Lower leg skin (tissue), 4 donors: ENCODE measurements around the gene POLR2L. TPM values are rescaled to one million over a fixed set of nuclear protein-coding genes. Genes with fewer than 3 reads are reported as not detected.

Source experiments
- DNase-seq, 2 donors: peaks; one replicate each; pipeline ENCODE4 v3.0.0-alpha.2; 2019; ENCODE audit warnings: low spot score in 2 of 2
- H3K4me3 ChIP-seq: fragments of 200-600 bp; sonication (generic); 2 replicates; pipeline ENCODE4 v1.5.1; 2017; ENCODE audit warnings: mild to moderate bottlenecking, low read depth; ENCODE audit not compliant: poor library complexity, severe bottlenecking
- POLR2A ChIP-seq, 2 donors: fragments of 450-650 bp; IDR thresholded peaks; one replicate each; pipeline ENCODE4 v1.6.1; 2016 to 2017; ENCODE audit warnings: antibody characterized with exemption in 2 of 2, mild to moderate bottlenecking in 1 of 2, moderate library complexity in 1 of 2
- WGBS, 2 donors: methylation state at CpG; one replicate each; pipeline ENCODE4 v1.1.5; 2018; 5-methylcytosine and 5-hydroxymethylcytosine counted together
- intact Hi-C: fragments of 100-400 bp; cut with DNase I; formaldehyde crosslinking; loops from one replicate; pipeline ENCODE4 v1.15.0; 2023; ENCODE audit warnings: low total_unique reads
- total RNA-seq, 4 donors: library from RNA; depleted of rRNA; stranded (reverse); fragments of >200 nt; gene quantifications; one replicate each; pipeline ENCODE4 v1.1.0, GENCODE V29; 2016
- TF ChIP-seq, protein P1 (sequence below), 3 donors: fragments of 450-650 bp; IDR thresholded peaks; one replicate each; pipeline ENCODE4 v1.5.1; 2016; ENCODE audit warnings: antibody characterized with exemption in 3 of 3, mild to moderate bottlenecking in 3 of 3, moderate library complexity in 2 of 3

The POLR2L gene
- total RNA-seq, 4 donors from 2014 or later: 39.1 to 61.2 (median 51.4) TPM

DNA sequence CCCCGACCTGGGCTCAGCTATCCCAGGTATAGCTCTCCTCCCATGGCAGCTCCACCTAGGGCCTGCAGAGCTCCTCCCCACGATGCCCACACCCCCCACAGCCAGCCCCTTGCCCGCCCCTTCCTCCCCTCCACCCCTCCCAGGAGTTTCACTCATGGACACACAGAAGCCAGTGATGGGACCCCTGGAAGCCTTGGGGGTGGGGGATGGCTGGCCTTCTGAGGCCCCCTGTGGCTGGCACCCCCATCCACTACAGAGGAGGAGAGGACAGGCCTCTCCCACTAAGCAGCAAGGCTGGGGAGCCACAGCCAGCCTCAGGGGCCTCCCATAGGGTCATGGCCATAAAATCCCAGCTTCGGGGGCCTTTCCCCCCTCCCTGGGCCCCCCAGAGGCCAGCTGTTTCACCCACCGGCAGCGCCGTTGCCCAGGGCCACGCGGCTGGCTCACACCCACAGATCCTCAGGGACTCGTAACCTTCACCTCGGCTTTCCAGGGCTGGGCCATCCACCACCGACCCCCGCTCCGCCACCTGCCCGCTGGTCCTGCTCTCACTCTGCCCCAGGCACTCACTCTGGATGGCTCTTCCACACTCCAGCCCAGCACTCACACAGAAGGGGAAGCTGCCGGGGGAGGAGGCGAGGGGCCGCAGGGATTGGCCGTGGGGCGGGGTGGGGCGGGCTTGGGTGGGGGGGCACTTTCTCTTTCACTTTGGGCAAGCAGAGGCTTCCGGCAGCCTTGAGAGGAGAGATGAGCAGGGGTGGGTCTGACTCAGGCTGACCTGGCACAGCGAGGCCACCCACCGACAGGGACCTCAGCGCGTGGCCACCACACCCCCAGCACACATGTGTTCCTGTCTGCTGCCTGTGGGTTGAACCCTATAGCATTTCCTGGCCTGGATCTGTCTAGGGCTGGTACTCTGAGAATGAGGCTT lies 46.4 kb downstream of the POLR2L start:
- intact Hi-C loops: no loop called here
- TF ChIP-seq POLR2A (IDR thresholded peaks at IDR 0.05): no peak
- TF ChIP-seq, protein P1, sequence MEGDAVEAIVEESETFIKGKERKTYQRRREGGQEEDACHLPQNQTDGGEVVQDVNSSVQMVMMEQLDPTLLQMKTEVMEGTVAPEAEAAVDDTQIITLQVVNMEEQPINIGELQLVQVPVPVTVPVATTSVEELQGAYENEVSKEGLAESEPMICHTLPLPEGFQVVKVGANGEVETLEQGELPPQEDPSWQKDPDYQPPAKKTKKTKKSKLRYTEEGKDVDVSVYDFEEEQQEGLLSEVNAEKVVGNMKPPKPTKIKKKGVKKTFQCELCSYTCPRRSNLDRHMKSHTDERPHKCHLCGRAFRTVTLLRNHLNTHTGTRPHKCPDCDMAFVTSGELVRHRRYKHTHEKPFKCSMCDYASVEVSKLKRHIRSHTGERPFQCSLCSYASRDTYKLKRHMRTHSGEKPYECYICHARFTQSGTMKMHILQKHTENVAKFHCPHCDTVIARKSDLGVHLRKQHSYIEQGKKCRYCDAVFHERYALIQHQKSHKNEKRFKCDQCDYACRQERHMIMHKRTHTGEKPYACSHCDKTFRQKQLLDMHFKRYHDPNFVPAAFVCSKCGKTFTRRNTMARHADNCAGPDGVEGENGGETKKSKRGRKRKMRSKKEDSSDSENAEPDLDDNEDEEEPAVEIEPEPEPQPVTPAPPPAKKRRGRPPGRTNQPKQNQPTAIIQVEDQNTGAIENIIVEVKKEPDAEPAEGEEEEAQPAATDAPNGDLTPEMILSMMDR (IDR thresholded peaks at IDR 0.05): no peak
- peak overlapping the region; percentile 14 for H3K4me3 ChIP-seq
- WGBS, 2 donors: 2 to 4% methylated on average over 15 to 26 of the region's 26 CpGs
- DNase-seq: peak; percentile 63 to 94

DNA sequence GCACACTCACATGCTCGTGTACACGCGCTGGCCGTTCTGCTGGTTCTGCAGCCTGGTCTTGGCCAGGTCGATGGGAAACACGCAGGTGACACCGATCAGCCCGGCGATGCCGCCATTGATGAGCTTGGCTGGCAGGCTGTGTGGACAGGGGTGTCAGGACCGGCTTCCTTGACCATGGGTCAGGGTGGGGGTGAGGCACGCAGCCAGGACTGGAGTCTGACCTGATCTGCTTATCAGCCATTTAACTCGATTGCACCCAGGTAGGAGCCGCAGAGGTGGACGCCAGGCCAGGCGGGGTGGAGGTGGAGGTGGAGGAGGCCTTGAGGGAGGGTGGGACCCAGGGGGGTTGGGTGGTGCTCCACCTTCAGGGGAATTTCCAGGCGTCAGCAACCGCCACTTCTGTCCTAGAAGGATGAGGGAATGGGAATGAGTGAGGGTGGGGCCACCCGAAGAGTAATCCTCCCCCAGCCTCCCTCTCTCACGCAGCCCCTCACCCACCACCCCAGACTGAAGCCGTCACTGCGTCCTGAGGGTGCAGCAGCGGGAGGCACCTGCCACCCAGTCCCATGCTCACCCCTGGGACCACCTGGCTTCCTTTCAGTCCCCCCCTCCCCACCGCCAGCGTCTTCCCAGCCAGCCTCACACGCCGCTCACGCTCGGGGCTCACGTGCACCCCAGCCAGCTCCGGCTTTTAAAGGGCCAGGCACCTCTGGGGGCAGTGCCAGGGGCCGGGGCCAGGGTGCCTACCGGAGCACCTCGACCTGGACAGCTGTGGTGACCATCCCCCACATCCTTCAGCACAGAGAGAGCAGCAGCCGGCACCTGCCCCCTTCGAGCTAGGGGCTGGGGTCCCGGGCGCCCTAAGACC lies 47.3 kb downstream of the POLR2L start:
- TF ChIP-seq, protein P1 (IDR thresholded peaks at IDR 0.05): no peak
- TF ChIP-seq POLR2A (IDR thresholded peaks at IDR 0.05): no peak
- no peak overlapping the region for H3K4me3 ChIP-seq
- intact Hi-C loops: no loop called here
- DNase-seq: no peak
- 43 to 50% methylated on average over 24 to 36 of the region's 38 CpGs for WGBS, 2 donors

DNA sequence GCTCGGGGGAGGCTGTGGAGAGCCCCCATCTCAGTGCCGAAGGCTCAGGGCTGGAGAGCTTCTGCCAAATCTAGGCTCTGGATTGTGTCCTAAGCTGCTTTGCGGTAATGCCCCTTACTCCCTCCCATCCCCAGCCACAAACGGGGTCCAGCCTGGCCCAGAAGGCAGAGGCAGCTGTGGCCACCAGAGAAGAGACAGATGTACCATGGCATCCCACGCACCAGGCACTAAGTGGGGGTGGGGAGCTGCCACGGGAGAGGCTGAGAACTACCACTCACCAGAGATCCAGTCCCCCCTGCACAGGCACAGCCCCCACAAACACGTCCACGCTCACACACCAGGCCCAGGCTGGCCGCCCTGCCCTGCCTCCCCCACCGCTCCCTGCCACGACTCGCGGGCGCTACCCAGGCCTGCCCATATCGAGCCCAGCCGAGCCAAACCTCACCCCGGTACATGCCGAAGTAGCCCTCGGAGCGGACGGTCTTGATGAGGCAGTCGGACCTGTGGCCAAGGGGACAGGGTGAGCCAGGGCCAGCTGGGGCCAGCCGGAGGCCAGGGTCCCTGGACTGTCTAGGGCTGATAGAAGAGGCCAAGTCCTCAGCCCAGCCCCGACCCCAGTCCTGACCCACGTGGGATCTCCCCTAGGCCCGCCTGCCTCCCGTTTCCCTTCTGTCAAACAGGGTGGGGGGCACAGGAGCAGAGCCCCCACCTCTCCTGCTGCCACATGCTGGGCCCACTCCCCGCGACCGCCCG lies 48.1 kb downstream of the POLR2L start:
- TF ChIP-seq, protein P1 (IDR thresholded peaks at IDR 0.05): no peak
- TF ChIP-seq POLR2A (IDR thresholded peaks at IDR 0.05): no peak
- 90% methylated on average over 27 to 31 of the region's 31 CpGs for WGBS, 2 donors
- intact Hi-C loops: no loop called here
- no peak overlapping the region for H3K4me3 ChIP-seq
- no peak for DNase-seq

DNA sequence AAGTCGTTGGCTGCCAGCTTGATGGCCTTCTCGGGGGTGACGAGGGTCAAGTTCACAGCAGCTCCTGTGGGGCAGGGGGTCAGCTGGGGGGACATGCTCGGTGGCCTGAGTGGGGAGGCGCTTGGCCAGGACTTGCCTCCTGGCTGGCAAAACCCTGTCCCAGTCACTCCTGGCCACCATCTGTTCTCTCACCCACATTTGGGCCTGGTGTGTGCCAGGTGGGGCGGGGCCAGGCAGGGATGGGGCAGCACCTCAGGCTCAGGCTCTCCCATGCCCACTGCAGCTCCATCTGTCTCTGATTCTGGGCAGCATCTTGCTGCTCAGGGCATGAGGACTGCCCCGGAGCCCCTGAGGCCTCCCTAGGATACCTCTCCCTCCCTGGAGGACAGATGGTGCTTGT lies 48.8 kb downstream of the POLR2L start:
- no peak for TF ChIP-seq POLR2A (IDR thresholded peaks at IDR 0.05)
- TF ChIP-seq, protein P1 (IDR thresholded peaks at IDR 0.05): no peak
- WGBS, 2 donors: 83 to 86% methylated on average over 6 to 7 of the region's 7 CpGs
- H3K4me3 ChIP-seq: no peak overlapping the region
- DNase-seq: no peak
- intact Hi-C loops: no loop called here

DNA sequence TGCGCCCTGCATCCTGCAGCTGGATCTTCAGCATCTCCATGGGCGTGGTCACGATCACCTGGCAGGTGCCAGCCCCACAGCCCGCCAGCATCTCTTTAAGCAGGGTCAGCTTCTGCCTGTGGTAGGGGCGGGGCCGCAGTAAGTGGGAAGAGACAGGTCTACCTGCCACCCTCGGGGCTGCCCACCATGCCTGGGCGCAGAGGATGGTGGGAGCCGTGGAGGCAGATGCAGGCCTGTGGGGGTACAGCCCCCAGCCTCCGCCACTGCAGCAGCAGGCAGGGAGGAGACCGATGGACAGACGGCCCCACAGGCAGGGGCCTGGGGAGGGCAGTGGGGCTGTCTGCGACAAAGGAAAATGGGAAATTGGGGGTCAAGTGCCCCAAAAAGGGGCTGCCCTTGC lies 49.5 kb downstream of the POLR2L start:
- WGBS, 2 donors: 85 to 87% methylated on average over 4 to 12 of the region's 13 CpGs
- TF ChIP-seq, protein P1 (IDR thresholded peaks at IDR 0.05): no peak
- no peak for TF ChIP-seq POLR2A (IDR thresholded peaks at IDR 0.05)
- intact Hi-C loops: no loop called here
- no peak for DNase-seq
- H3K4me3 ChIP-seq: no peak overlapping the region
